ENCODE data around the gene PHEX. TPM values are rescaled to one million over a fixed set of nuclear protein-coding genes. Genes with fewer than 3 reads are reported as not detected.

PHEX gene
- polyA plus RNA-seq, 3 donors = 0.03 TPM; not detected in 2

- H3K27me3 ChIP-seq (ENCODE audit: control insufficient read depth in 2 of 2, insufficient read depth in 2 of 2, low read length in 2 of 2) = no peaks in the 10 kb centered on the region
- peaks cover 40% of the 10 kb centered on the region for H3K4me1 Mint-ChIP-seq
- no peaks in the 10 kb centered on the region for H3K79me2 ChIP-seq (ENCODE audit: insufficient read depth, low read length)
- H3K36me3 Mint-ChIP-seq = peaks cover 0 to 11% of the 10 kb centered on the region in 2 donors
- peak overlapping the region in 1 of 2 donors; percentile 81 for H3K27ac ChIP-seq (ENCODE audit: low read depth in 1 of 2, low read length in 2 of 2)
- no peak overlapping the region for H2AFZ ChIP-seq (ENCODE audit: insufficient read depth, low read depth, low read length, poor library complexity, severe bottlenecking)
- H3K4me2 ChIP-seq (replicated peaks; ENCODE audit: extremely low read depth, low read length, poor library complexity, severe bottlenecking) = no peak overlapping the region
- no peak for TF ChIP-seq CTCF (IDR thresholded peaks at IDR 0.05)
- H3K9me3 ChIP-seq (replicated peaks in 1 of 2; ENCODE audit: control insufficient read depth in 1 of 2, insufficient read depth in 1 of 2, low read length in 2 of 2) = no peaks in the 10 kb centered on the region
- H3K4me1 ChIP-seq (ENCODE audit: control insufficient read depth in 1 of 2, insufficient read depth in 2 of 2, low read length in 2 of 2) = peaks cover 46% of the 10 kb centered on the region in 2 donors
- H3K4me3 Mint-ChIP-seq = no peak overlapping the region
- peak overlapping the region; percentile 55 to 97 (median 90) for H3K27ac Mint-ChIP-seq
- no peak overlapping the region for H3K4me3 ChIP-seq (replicated peaks in 1 of 3; ENCODE audit: low read depth in 2 of 3, low read length in 3 of 3)
- no peaks in the 10 kb centered on the region for H4K20me1 ChIP-seq (ENCODE audit: insufficient read depth, low read length)
- no peak overlapping the region for H3K9ac ChIP-seq (ENCODE audit: insufficient read depth, low read length, poor library complexity, severe bottlenecking)
- DNase-seq = peak in 1 of 3 donors; percentile 20
- H3K36me3 ChIP-seq (replicated peaks in 1 of 2; ENCODE audit: control insufficient read depth in 1 of 2, insufficient read depth in 2 of 2, low read length in 2 of 2) = no peaks in the 10 kb centered on the region
- intact Hi-C loops (cut with micrococcal nuclease) = loop anchor here in 1 of 2 donors (10.0 kb wide), 1 partner anchor 47 kb away; no protein-coding TSS in a partner anchor
- WGBS (ENCODE audit: insufficient coverage) = 67% methylated on average over 1 of the region's 4 CpGs
- H3K27me3 Mint-ChIP-seq (ENCODE audit: low read depth in 3 of 3) = peaks cover 0 to 10% (median 0%) of the 10 kb centered on the region in 3 donors
- H3K9me3 Mint-ChIP-seq = peaks cover 0 to 7% (median 3%) of the 10 kb centered on the region in 7 donors
These were observed 34.1 kb upstream of the PHEX start for GRCh38 chrX:21998037-21998436.

- no peak overlapping the region for H3K4me2 ChIP-seq (replicated peaks; ENCODE audit: extremely low read depth, low read length, poor library complexity, severe bottlenecking)
- peaks cover 0 to 8% (median 0%) of the 10 kb centered on the region in 7 donors for H3K9me3 Mint-ChIP-seq
- H3K27me3 Mint-ChIP-seq (ENCODE audit: low read depth in 3 of 3) = peaks cover 0 to 2% (median 0%) of the 10 kb centered on the region in 3 donors
- H4K20me1 ChIP-seq (ENCODE audit: insufficient read depth, low read length) = no peaks in the 10 kb centered on the region
- H3K4me3 ChIP-seq (replicated peaks in 1 of 3; ENCODE audit: low read depth in 2 of 3, low read length in 3 of 3) = no peak overlapping the region
- no peak overlapping the region for H2AFZ ChIP-seq (ENCODE audit: insufficient read depth, low read depth, low read length, poor library complexity, severe bottlenecking)
- no peaks in the 10 kb centered on the region for H3K4me1 ChIP-seq (ENCODE audit: control insufficient read depth in 1 of 2, insufficient read depth in 2 of 2, low read length in 2 of 2)
- TF ChIP-seq CTCF (IDR thresholded peaks at IDR 0.05) = no peak
- no peaks in the 10 kb centered on the region for H3K9me3 ChIP-seq (replicated peaks in 1 of 2; ENCODE audit: control insufficient read depth in 1 of 2, insufficient read depth in 1 of 2, low read length in 2 of 2)
- no peaks in the 10 kb centered on the region for H3K27me3 ChIP-seq (ENCODE audit: control insufficient read depth in 2 of 2, insufficient read depth in 2 of 2, low read length in 2 of 2)
- H3K4me3 Mint-ChIP-seq = no peak overlapping the region
- H3K79me2 ChIP-seq (ENCODE audit: insufficient read depth, low read length) = no peaks in the 10 kb centered on the region
- H3K4me1 Mint-ChIP-seq = peaks cover 2% of the 10 kb centered on the region
- H3K36me3 ChIP-seq (replicated peaks in 1 of 2; ENCODE audit: control insufficient read depth in 1 of 2, insufficient read depth in 2 of 2, low read length in 2 of 2) = no peaks in the 10 kb centered on the region
- DNase-seq = no peak
- no peak overlapping the region for H3K9ac ChIP-seq (ENCODE audit: insufficient read depth, low read length, poor library complexity, severe bottlenecking)
- peak overlapping the region in 1 of 7 donors; percentile 10 for H3K27ac Mint-ChIP-seq
- WGBS (ENCODE audit: insufficient coverage) = 100% methylated on average over 3 of the region's 10 CpGs
- H3K27ac ChIP-seq (ENCODE audit: low read depth in 1 of 2, low read length in 2 of 2) = no peak overlapping the region
- intact Hi-C loops (cut with micrococcal nuclease) = no loop called here
- H3K36me3 Mint-ChIP-seq = peaks cover 3 to 20% of the 10 kb centered on the region in 2 donors
These were observed 27.3 kb upstream of the PHEX start for GRCh38 chrX:22004866-22005265.
